NCI-H1417 (cell line): ENCODE data around the gene CYP19A1.
"Not testable (repeated sequence)": the region's sequence is repeated elsewhere in the genome, so short reads cannot be mapped to it uniquely, and the experiment has no call there.

Source experiments
- DNase-seq, 3 experiments: peaks; one replicate each; lab custom pipeline; 2025; lab: John Stamatoyannopoulos, UW

The CYP19A1 gene

GRCh38 chr15:51212239-51212638 lies 126.2 kb downstream of the CYP19A1 start:
- DNase-seq, result no peak

GRCh38 chr15:51205050-51205975 lies 133.1 kb downstream of the CYP19A1 start:
- DNase-seq, result no peak

- DNase-seq, result no peak
These were observed 134.6 kb downstream of the CYP19A1 start for GRCh38 chr15:51203797-51204196.

GRCh38 chr15:51202783-51203182 lies 135.6 kb downstream of the CYP19A1 start:
- no peak for DNase-seq

GRCh38 chr15:51201581-51201980 lies 136.8 kb downstream of the CYP19A1 start:
- no peak for DNase-seq

- no peak for DNase-seq
These were observed 137.6 kb downstream of the CYP19A1 start for GRCh38 chr15:51200792-51201191.

GRCh38 chr15:51199541-51199940 lies 138.9 kb downstream of the CYP19A1 start:
- DNase-seq, result no peak

- DNase-seq, result no peak
These were observed 139.6 kb downstream of the CYP19A1 start for GRCh38 chr15:51198701-51199232.

- DNase-seq, result no peak
These were observed 142.9 kb downstream of the CYP19A1 start for GRCh38 chr15:51195459-51195858.

- no peak for DNase-seq
These were observed 144.4 kb downstream of the CYP19A1 start for GRCh38 chr15:51193979-51194378.

- no peak for DNase-seq
These were observed 144.9 kb downstream of the CYP19A1 start for GRCh38 chr15:51193526-51193925.

GRCh38 chr15:51192521-51193280 lies 145.7 kb downstream of the CYP19A1 start:
- DNase-seq, result peak; percentile 52 to 71 (median 55)

- DNase-seq, result no peak
These were observed 146.6 kb downstream of the CYP19A1 start for GRCh38 chr15:51191766-51192165.

- no peak for DNase-seq
These were observed 147.2 kb downstream of the CYP19A1 start for GRCh38 chr15:51191072-51191670.

GRCh38 chr15:51190424-51191068 lies 147.8 kb downstream of the CYP19A1 start:
- DNase-seq, result no peak

GRCh38 chr15:51189669-51190385 lies 148.6 kb downstream of the CYP19A1 start:
- no peak for DNase-seq

- not testable (repeated sequence) for DNase-seq
These were observed 149.6 kb downstream of the CYP19A1 start for GRCh38 chr15:51188791-51189190.

GRCh38 chr15:51186891-51187290 lies 151.5 kb downstream of the CYP19A1 start:
- no peak for DNase-seq

- DNase-seq, result no peak
These were observed 152.2 kb downstream of the CYP19A1 start for GRCh38 chr15:51186181-51186705.

GRCh38 chr15:51185213-51186159 lies 152.9 kb downstream of the CYP19A1 start:
- DNase-seq, result no peak
